AML-193 (cell line): ENCODE data around the gene UVRAG.

ENCODE experiments used
- DNase-seq, 2 experiments: peaks; one replicate each; lab custom pipeline; 2025; lab: John Stamatoyannopoulos, UW

The UVRAG gene

GRCh38 chr11:75814677-75815344, at the start of gene UVRAG:
Gene UVRAG (plus strand): TSS chr11:75815210. CDS start chr11:75815408, 198 bp downstream.
- peak; percentile 98 to 99 for DNase-seq

DNA sequence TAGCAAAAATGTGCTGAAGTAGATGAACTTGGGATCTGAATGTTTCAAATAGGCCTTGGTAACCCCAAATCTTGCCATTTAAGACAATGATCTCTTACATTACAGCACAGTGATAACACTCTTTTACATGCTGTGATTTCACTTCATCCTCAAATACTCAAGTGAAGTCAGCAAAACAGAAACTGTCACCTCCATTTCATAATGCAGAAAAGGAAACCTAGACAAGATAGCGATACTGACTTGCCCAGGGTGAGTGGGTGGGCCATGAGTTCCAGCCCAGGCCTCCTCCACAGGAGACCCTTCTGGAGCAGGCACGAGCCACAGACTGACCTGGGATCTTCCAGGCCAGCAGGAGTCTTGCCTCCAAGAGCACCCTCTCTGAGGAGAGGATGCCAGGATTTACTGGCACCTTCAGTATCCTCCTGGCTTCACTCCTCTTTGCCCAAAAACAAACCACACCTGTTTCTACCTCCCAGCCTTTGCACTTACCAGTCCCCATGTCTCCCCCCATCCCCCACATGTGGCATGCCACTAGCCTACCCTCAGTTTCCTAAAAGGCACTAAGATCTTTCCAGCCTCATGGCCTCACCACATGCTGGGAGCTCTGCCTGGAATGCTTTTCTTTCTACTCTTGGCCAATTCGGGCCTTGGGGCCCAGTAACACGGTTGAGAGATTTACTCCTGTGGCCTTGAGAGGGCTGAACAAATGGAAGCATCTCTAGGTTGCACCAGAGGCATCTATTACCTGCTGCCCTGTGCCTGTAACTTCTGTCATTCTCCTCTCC, 48.4 kb upstream of the UVRAG start:
- no peak for DNase-seq

DNA sequence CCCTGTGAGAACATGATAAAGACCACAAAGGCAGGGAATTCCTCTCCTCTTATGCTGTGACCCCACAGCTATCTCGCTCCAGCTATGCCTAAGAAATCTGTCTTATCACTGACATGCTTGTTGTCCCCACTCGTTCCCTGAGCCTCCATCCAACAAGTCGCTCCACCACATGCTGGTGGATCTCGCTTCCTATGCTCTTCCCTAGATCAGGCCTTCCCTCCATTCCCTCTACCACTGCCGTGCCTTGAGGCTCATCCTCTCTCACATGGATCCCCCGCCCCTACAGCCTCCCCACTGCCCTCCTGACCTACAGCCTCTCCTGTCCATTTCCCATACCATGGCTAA, 47.8 kb upstream of the UVRAG start:
- DNase-seq = no peak

- no peak for DNase-seq
Measured at GRCh38 chr11:75767793-75768111, 47.3 kb upstream of the UVRAG start.

DNA sequence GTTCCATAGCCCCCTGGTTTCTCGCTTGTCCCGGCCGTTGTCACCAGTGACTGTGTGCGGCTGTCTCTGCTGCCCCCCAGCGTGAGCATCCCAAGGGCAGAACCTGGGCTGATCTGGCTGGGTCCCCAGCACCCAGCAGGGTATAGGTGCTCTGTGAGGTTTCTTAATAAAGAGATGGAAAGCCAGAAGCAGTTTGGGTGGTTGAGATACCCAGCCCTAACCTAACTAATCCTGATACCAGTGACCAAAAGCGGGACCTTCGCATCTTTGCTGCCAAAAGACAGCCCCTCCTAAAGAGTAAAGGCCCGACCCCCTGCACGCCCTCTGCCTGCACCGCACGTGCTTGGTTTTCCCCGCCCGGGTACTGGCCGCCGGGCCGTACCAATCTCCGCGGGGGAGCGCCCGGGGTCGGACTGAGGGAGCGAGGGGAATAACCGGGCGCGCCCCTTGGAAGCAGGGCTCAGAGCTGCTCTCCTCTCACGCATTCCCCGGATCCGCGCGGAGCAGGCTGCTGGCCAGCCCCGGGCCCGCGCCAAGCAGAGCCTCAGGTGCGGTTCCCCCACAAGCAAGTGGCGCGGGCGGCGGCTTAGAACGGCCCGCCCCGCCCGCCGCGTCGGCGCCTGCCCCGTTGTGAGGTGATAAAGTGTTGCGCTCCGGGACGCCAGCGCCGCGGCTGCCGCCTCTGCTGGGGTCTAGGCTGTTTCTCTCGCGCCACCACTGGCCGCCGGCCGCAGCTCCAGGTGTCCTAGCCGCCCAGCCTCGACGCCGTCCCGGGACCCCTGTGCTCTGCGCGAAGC, 46.7 kb upstream of the UVRAG start, which contains the start of gene DGAT2:
TSS of gene DGAT2 (plus strand) at position 667 of the 797 bp plus-strand sequence. CDS start 214 bp downstream, outside the sequence.
- peak; percentile 56 to 59 for DNase-seq

GRCh38 chr11:75768909-75769771, 45.9 kb upstream of the UVRAG start:
- no peak for DNase-seq

DNA sequence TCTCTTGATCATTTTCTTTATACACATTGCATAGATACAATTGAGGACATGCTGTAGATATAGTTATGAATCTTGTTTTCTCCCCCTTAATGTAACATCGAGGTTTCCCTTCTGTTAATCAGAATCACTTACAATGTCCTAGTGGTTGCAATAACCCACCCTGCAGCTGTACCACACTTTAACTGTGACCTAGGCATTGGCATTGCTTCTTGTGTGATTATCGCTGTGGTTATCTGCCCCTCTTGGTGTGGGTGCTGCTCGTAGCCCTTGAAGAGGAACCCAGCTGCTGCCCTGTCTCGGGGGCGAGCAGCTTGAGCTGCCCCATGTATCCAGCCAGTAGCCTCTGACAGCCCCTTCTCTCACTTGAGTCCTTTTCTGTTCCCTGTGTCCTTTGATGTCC, 44.9 kb upstream of the UVRAG start:
- no peak for DNase-seq

- DNase-seq = peak in 1 of 2 experiments; percentile 15
Measured at GRCh38 chr11:75771646-75772410, 43.2 kb upstream of the UVRAG start.

GRCh38 chr11:75773595-75774353, 41.2 kb upstream of the UVRAG start:
- DNase-seq = peak; percentile 53 to 69

GRCh38 chr11:75775056-75775455, 40.0 kb upstream of the UVRAG start:
- no peak for DNase-seq

DNA sequence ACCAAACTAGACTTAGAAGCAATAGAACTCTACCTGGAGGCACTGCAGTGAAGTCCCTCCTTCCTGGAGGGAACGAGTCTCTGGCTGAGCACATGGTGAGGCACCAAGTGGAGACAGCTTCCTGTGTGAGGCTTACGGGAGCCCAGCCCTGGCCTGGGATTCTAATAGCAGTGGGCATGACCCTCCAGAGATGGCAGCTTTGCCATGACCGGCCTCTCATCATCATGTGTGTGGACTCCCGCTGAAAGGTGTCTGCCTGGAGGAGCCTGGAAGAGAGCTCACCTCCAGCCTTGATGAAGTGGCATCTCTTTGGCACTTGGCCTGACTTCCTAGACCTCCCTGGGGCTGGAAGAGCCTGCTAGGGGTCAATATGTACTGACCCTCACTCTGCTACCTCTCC, 38.5 kb upstream of the UVRAG start:
- no peak for DNase-seq

DNA sequence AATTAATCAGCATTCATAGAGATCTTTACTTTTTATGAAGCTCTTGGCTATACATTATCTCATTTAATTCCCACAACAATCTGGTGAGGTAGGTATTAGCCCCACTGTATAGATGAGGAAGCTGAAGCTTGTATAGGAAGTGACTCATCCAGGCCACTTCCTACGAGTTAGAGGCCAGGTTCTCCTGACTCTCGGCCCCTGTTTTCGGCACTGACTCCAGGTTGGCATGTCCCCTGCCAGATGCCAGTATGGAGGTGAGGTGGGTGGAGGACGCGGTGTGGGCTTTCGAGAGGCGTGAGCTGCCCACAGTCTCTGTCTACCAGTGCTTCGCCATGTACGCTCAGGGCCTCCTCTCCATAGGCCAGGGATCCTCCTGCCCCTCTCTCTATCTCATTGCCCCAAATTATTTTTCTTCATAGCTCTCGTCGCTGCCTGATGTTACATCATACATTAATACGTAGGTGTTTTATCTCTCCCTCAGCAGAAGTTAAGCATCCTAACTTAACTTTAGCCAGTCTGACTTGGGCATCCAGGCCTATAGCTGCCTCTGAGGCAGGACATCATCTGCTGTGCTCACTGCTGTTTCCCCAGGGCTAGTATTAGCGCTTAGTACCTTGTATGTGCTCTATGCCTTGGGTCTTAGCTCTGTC, 37.4 kb upstream of the UVRAG start:
- peak; percentile 49 to 67 for DNase-seq

DNA sequence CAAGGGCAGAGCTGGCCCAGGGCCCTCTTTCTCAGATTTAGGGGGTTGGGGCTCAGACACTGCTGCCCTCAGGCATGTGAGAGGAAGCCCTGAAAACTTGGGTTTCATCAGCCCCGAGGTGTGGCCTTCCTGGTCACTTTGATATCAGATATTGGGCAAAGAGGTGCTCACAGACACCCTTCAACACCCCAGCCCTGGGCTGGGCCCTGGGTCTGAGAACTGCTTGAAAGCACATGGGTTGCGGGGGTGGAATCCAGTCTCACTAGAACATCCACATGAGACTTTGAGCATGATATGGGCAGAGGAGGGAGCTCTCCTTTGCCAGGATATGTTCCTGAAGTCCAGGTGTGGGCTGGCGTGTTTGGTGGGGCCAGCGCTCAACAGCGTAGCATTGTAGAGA, 36.0 kb upstream of the UVRAG start:
- DNase-seq = no peak

DNA sequence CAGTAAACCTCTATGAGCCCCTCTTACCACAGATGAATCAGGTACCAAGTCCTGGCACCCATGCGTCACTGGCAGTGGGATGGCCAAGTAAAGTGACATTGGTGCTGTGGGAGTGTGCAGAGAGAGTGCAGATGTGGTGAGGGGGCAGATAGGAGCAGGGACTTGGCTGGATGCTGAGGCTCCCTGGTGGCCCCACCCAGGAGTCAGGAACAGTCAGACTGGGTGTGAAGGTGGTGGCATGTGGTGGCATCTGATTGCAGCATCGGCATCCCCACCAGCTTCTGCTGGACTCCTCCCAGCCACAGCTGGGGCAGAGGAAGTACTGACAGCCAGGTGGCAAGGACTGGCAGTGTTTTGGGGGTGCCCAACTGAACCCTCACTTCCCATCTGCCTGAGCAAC, 35.0 kb upstream of the UVRAG start:
- DNase-seq = no peak

- DNase-seq = no peak
Measured at GRCh38 chr11:75780888-75781287, 34.1 kb upstream of the UVRAG start.

GRCh38 chr11:75781296-75781695, 33.7 kb upstream of the UVRAG start:
- no peak for DNase-seq

DNA sequence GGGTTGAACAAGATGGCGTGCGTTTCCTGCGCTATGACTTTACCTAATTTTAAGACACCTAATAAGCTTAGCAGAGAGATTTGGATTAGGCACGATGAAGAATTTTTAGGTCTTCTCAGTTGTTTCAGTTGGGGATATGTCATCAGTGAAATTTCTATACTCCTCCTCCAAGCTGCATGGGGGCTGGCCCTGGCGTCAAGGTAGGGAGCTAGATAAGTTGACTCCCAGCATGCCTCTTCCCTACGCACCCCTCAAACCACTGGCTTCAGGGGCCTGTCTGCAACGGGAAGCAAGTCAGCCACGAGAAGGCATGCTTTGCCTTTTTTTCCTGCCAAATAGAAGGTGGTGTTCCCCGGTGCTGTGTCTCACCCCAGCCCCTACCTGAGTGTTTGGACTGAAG, 33.2 kb upstream of the UVRAG start:
- no peak for DNase-seq

DNA sequence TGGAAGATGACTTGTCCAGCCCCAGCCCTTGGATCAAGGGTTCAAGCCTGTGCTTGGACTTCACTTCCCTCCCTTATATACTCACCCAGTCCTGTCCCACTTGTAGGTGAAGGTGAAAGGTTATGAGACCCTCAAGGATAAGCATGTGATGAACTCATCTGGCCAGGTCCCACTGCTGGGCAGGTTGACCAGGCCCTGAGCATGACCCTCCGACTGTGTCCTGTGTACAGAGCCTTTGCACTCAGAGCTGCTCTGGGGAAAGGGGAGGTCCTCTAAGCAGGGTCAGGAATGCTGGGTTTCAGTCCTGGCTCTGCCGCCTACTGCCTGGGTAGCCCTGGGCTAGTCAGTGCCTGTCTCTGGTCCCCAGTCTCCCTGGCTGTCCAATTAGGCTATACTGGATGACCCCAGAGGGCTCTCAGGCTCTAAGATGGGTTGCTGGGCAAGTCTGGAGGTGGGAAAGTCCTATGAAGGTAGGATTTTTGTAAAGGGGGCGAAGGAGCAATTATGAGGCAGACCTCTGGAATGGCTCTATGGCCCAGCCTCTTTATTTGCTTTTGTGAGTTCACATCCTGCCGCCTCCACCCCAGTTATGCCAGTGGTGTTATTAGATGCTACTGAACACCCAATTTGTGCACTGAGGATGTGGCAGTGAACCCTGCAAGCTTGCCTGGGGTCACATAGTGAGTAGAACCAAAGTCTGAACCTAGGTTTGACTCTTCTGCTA, 32.3 kb upstream of the UVRAG start:
- no peak for DNase-seq

DNA sequence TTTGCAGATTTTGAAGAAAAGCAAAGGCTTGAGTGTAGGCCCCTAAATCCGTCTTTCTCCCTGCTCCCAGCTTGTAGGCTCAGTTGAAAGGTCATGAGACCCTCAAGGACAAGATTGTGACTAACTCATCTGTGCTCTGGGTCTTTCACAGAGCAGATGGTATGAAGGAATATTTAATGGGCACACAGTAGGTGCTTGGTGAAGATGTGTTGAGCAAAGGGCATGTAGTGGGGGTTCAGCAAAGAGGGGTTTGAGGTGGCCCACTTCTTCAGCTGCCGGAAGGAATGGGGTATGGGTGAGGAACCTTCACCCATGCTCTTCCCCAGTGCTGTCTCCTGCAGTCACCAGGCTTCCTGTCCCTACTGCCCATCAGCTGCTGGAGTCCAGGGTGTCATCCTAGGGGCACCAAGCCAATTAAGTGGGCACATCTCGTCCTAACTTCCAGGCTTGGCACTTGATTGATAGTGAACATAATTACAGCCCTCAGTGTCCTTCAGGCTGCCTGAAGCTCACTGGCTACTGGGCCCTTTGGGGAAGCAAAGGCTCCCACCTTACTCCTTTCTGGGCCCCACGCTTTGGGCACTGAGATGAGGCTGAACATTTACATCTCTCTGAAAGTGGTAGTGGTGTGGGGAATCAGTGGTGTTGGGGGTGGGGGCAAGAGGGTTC, 31.5 kb upstream of the UVRAG start:
- DNase-seq = no peak
